ENCODE data around the gene THSD7A. TPM values are rescaled to one million over a fixed set of nuclear protein-coding genes. Genes with fewer than 3 reads are reported as not detected.

Gene THSD7A
- total RNA-seq, 1 donor, result 0.43 TPM

- TF ChIP-seq CTCF (IDR thresholded peaks at IDR 0.05; ENCODE audit: insufficient read depth, low read depth, low read length), result no peak
- H3K4me3 ChIP-seq (ENCODE audit: low read depth, low read length), result no peak overlapping the region
- no peak for DNase-seq (ENCODE audit: low read depth)
Measured at GRCh38 chr7:11464624-11465023, 367.4 kb downstream of the THSD7A start.

GRCh38 chr7:11461946-11462345, 370.1 kb downstream of the THSD7A start:
- TF ChIP-seq CTCF (IDR thresholded peaks at IDR 0.05; ENCODE audit: insufficient read depth, low read depth, low read length), result no peak
- no peak for DNase-seq (ENCODE audit: low read depth)
- H3K4me3 ChIP-seq (ENCODE audit: low read depth, low read length), result no peak overlapping the region

- TF ChIP-seq CTCF (IDR thresholded peaks at IDR 0.05; ENCODE audit: insufficient read depth, low read depth, low read length), result no peak
- peak; percentile 91 for DNase-seq (ENCODE audit: low read depth)
- H3K4me3 ChIP-seq (ENCODE audit: low read depth, low read length), result no peak overlapping the region
Measured at GRCh38 chr7:11458736-11459483, 373.1 kb downstream of the THSD7A start.

- no peak overlapping the region for H3K4me3 ChIP-seq (ENCODE audit: low read depth, low read length)
- no peak for DNase-seq (ENCODE audit: low read depth)
- TF ChIP-seq CTCF (IDR thresholded peaks at IDR 0.05; ENCODE audit: insufficient read depth, low read depth, low read length), result no peak
Measured at GRCh38 chr7:11457419-11457818, 374.6 kb downstream of the THSD7A start.

- TF ChIP-seq CTCF (IDR thresholded peaks at IDR 0.05; ENCODE audit: insufficient read depth, low read depth, low read length), result no peak
- H3K4me3 ChIP-seq (ENCODE audit: low read depth, low read length), result no peak overlapping the region
- no peak for DNase-seq (ENCODE audit: low read depth)
Measured at GRCh38 chr7:11456574-11456973, 375.4 kb downstream of the THSD7A start.

GRCh38 chr7:11452476-11452875, 379.5 kb downstream of the THSD7A start:
- no peak for DNase-seq (ENCODE audit: low read depth)
- no peak overlapping the region for H3K4me3 ChIP-seq (ENCODE audit: low read depth, low read length)
- no peak for TF ChIP-seq CTCF (IDR thresholded peaks at IDR 0.05; ENCODE audit: insufficient read depth, low read depth, low read length)

GRCh38 chr7:11450281-11450680, 381.7 kb downstream of the THSD7A start:
- DNase-seq (ENCODE audit: low read depth), result peak; percentile 28
- TF ChIP-seq CTCF (IDR thresholded peaks at IDR 0.05; ENCODE audit: insufficient read depth, low read depth, low read length), result no peak
- H3K4me3 ChIP-seq (ENCODE audit: low read depth, low read length), result no peak overlapping the region

All from fibroblast of villous mesenchyme (primary cell).